GM20431 (cell line): ENCODE data around the gene CTDSPL.
"Not testable (repeated sequence)": the region's sequence is repeated elsewhere in the genome, so short reads cannot be mapped to it uniquely, and the experiment has no call there.

Source experiments
- in situ Hi-C: fragments of 300-500 bp; cut with MseI, MboI; formaldehyde crosslinking; loops from one replicate; pipeline ENCODE4 v1.15.0; 2020; ENCODE audit warnings: low sequenced_read_pairs; ENCODE audit not compliant: unreplicated experiment

The CTDSPL gene

GRCh38 chr3:38021196-38021595 is 159.5 kb downstream of the CTDSPL start:
- in situ Hi-C loops: no loop called here

- in situ Hi-C loops: no loop called here
These were observed 160.6 kb downstream of the CTDSPL start for GRCh38 chr3:38022301-38022700.

GRCh38 chr3:38022896-38023709 is 161.4 kb downstream of the CTDSPL start:
- in situ Hi-C loops: no loop called here

GRCh38 chr3:38026856-38027255 is 165.2 kb downstream of the CTDSPL start:
- in situ Hi-C loops: no loop called here

GRCh38 chr3:38027466-38028465 is 166.1 kb downstream of the CTDSPL start:
- in situ Hi-C loops: no loop called here

- in situ Hi-C loops: no loop called here
These were observed 167.1 kb downstream of the CTDSPL start for GRCh38 chr3:38028621-38029361.

- in situ Hi-C loops: no loop called here
These were observed 167.9 kb downstream of the CTDSPL start, which contains the start of gene PLCD1 for GRCh38 chr3:38029400-38030125. Gene PLCD1 (minus strand): TSS chr3:38029642. CDS start chr3:38029539, 103 bp downstream.

GRCh38 chr3:38030126-38031021 is 168.7 kb downstream of the CTDSPL start:
- in situ Hi-C loops: no loop called here

- in situ Hi-C loops: no loop called here
These were observed 169.6 kb downstream of the CTDSPL start for GRCh38 chr3:38031022-38031994.

GRCh38 chr3:38032328-38032865 is 170.7 kb downstream of the CTDSPL start:
- in situ Hi-C loops: no loop called here

GRCh38 chr3:38033586-38033985 is 171.9 kb downstream of the CTDSPL start:
- in situ Hi-C loops: not testable (repeated sequence)
